Adrenal gland (tissue), 5 donors: Measurements from ENCODE around the gene AKT3.

Experiments
- POLR2A ChIP-seq, 2 donors: fragments of 450-650 bp; IDR thresholded peaks; one replicate each; pipeline ENCODE4 v1.6.1; 2017; ENCODE audit warnings: antibody characterized with exemption in 2 of 2, mild to moderate bottlenecking in 2 of 2, moderate library complexity in 1 of 2
- TF ChIP-seq, protein P1 (sequence below), 6 experiments: fragments of 450-650 bp in 4 of 6; fragments of 200-600 bp in 2 of 6; sonication (generic) in 1 of 6; IDR thresholded peaks; 1 replicate in 5 of 6; 2 replicates in 1 of 6; pipeline versions ENCODE4 v1.5.1 to v1.8.0; 2016 to 2021; ENCODE audit warnings: antibody characterized with exemption in 6 of 6, mild to moderate bottlenecking in 2 of 6, moderate library complexity in 1 of 6
- donor health status: DM: no; HTN: no; CAD: no.

DNA sequence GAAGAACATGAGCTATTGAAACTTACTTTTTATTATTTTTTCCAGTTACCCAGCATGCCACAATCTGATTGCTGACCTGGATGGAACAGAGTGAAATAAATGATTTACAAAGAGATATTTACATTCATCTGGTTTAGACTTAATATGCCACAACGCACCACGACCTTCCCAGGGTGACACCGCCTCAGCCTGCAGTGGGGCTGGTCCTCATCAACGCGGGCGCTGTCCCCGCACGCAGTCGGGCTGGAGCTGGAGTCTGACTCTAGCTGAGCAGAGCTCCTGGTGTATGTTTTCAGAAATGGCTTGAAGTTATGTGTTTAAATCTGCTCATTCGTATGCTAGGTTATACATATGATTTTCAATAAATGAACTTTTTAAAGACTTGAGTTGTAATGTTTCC is 350.3 kb downstream of the AKT3 start:
- TF ChIP-seq, protein P1, sequence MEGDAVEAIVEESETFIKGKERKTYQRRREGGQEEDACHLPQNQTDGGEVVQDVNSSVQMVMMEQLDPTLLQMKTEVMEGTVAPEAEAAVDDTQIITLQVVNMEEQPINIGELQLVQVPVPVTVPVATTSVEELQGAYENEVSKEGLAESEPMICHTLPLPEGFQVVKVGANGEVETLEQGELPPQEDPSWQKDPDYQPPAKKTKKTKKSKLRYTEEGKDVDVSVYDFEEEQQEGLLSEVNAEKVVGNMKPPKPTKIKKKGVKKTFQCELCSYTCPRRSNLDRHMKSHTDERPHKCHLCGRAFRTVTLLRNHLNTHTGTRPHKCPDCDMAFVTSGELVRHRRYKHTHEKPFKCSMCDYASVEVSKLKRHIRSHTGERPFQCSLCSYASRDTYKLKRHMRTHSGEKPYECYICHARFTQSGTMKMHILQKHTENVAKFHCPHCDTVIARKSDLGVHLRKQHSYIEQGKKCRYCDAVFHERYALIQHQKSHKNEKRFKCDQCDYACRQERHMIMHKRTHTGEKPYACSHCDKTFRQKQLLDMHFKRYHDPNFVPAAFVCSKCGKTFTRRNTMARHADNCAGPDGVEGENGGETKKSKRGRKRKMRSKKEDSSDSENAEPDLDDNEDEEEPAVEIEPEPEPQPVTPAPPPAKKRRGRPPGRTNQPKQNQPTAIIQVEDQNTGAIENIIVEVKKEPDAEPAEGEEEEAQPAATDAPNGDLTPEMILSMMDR (IDR thresholded peaks at IDR 0.05): no peak
- TF ChIP-seq POLR2A (IDR thresholded peaks at IDR 0.05): no peak
